H1 (cell line): ENCODE data around the gene DBH. TPM values are rescaled to one million over a fixed set of nuclear protein-coding genes. Genes with fewer than 3 reads are reported as not detected.
A peak's percentile ranks its signal among the peaks of the same experiment; 100 is the strongest.

Source experiments
- CEBPB ChIP-seq: IDR thresholded peaks from 2 replicates; pipeline ENCODE4 v1.6.1; 2012; ENCODE audit warnings: low read depth, low read length
- CTCF ChIP-seq, 3 experiments: IDR thresholded peaks; 1 replicate in 2 of 3; 2 replicates in 1 of 3; pipeline versions ENCODE4 v1.5.1 to v1.6.1; 2011; ENCODE audit warnings: low read length in 3 of 3, mild to moderate bottlenecking in 3 of 3, inconsistent platforms in 2 of 3, low read depth in 1 of 3, moderate library complexity in 1 of 3; ENCODE audit not compliant: insufficient read depth in 1 of 3; ENCODE audit errors: control extremely low read depth in 1 of 3
- RAD21 ChIP-seq, 2 experiments: IDR thresholded peaks in 1 of 2; conservative IDR thresholded peaks in 1 of 2; 2 replicates each; pipeline ENCODE4 v1.6.1; 2011; ENCODE audit warnings: low read depth in 2 of 2, low read length in 2 of 2, improper control_type of control experiment in 1 of 2, inconsistent platforms in 1 of 2, mild to moderate bottlenecking in 1 of 2, moderate library complexity in 1 of 2
- SIX5 ChIP-seq: IDR thresholded peaks from 2 replicates; pipeline ENCODE4 v1.6.1; 2011; ENCODE audit warnings: mild to moderate bottlenecking, low read depth, low read length
- TBP ChIP-seq: IDR thresholded peaks from 2 replicates; pipeline ENCODE4 v1.6.1; 2011; ENCODE audit warnings: low read depth, low read length, improper control_type of control experiment
- polyA plus RNA-seq, 7 experiments: library from polyadenylated mRNA; depleted of rRNA in 3 of 7; stranded (reverse) in 5 of 7; unstranded in 2 of 7; fragments of >200 nt in 5 of 7; fragments of 200-250 nt in 2 of 7; gene quantifications; 1 replicate in 5 of 7; 2 replicates in 1 of 7; 4 replicates in 1 of 7; pipeline versions ENCODE4 v1.2.1 to v1.2.3, GENCODE V29; 2011 to 2013; ENCODE audit warnings: missing spikeins in 2 of 7, mixed read lengths in 2 of 7
- total RNA-seq: library from RNA; stranded (reverse); fragmentation: NEBNext Ultra II Directional; extraction: Animal tissue kit (Norgen Biotek cat#: 25700); gene quantifications from 2 replicates; pipeline ENCODE4 v1.2.1, GENCODE V29; 2021

DBH gene
- total and polyA plus RNA-seq, 2 of the 8 experiments (the other 6 are each of a cell fraction or from before 2014, with no cell fraction given): 0.18 TPM; not detected in 1

GRCh38 chr9:133589454-133590227, 46.5 kb upstream of the DBH start (continued):
- peak in 2 of 3 experiments; percentile 83 to 97; a peak in 3 of 4 replicates for TF ChIP-seq CTCF (IDR thresholded peaks at IDR 0.05; ENCODE audit: control extremely low read depth in 1 of 3, insufficient read depth in 1 of 3, low read depth in 1 of 3, low read length in 3 of 3)
- TF ChIP-seq CEBPB: no peak
- TF ChIP-seq TBP: peak; percentile 13; the same call in 1 of the 2 replicates
- peak; percentile 54 to 66; a peak in 3 of 4 replicates for TF ChIP-seq RAD21 (IDR thresholded peaks at IDR 0.05 in 1 of 2, conservative IDR thresholded peaks at IDR 0.05 in 1 of 2; ENCODE audit: low read depth in 2 of 2, low read length in 2 of 2)
- TF ChIP-seq SIX5: no peak
